Left colon (tissue), 2 donors: ENCODE data around the gene MAP3K10. TPM values are rescaled to one million over a fixed set of nuclear protein-coding genes. Genes with fewer than 3 reads are reported as not detected.
"Not testable (repeated sequence)": the region's sequence is repeated elsewhere in the genome, so short reads cannot be mapped to it uniquely, and the experiment has no call there.

ENCODE experiments used
- ATAC-seq: fragments of 200-7000 bp; cut with Tn5 transposase; one replicate; pipeline ENCODE4 v1.9.1; 2020; ENCODE audit warnings: mild to moderate bottlenecking, moderate library complexity
- DNase-seq, 2 donors: peaks; one replicate each; pipeline ENCODE4 v3.0.0-alpha.2; 2020
- intact Hi-C, 2 donors: fragments of 100-400 bp; cut with DNase I in 1 of 2; cut with micrococcal nuclease in 1 of 2; formaldehyde crosslinking; loops; one replicate each; pipeline versions ENCODE4 v1.11.2 to v1.14.0; 2022; cut with DNase I, micrococcal nuclease
- total RNA-seq, 2 donors: library from RNA; stranded (reverse); fragmentation: NEBNext Ultra II Directional; extraction: Animal tissue kit (Norgen Biotek cat#: 25700); gene quantifications; one replicate each; pipeline ENCODE4 v1.2.1, GENCODE V29; 2021
- donor health status: DM: no; HTN: no; CAD: no.
- donor health status: DM: yes; HTN: yes; CAD: no.

The MAP3K10 gene
- total RNA-seq, 2 donors from 2014 or later: 10.7 to 11.7 TPM

GRCh38 chr19:40213251-40213829 is 22.1 kb downstream of the MAP3K10 start:
- DNase-seq: no peak
- intact Hi-C loops: no loop called here
- ATAC-seq: no peak

- intact Hi-C loops: no loop called here
- DNase-seq: no peak
- no peak for ATAC-seq
These were observed 22.8 kb downstream of the MAP3K10 start for GRCh38 chr19:40213882-40214570.

GRCh38 chr19:40214936-40215335 is 23.7 kb downstream of the MAP3K10 start:
- DNase-seq (no peak), ATAC-seq (no peak)
- intact Hi-C loops: no loop called here

GRCh38 chr19:40216013-40216776 is 25.0 kb downstream of the MAP3K10 start:
- intact Hi-C loops: no loop called here
- ATAC-seq: no peak
- no peak for DNase-seq

GRCh38 chr19:40216777-40217026 is 25.5 kb downstream of the MAP3K10 start:
- no peak for DNase-seq
- peak; percentile 44 for ATAC-seq
- intact Hi-C loops: no loop called here

GRCh38 chr19:40217027-40217810 is 26.0 kb downstream of the MAP3K10 start:
- ATAC-seq (peak; percentile 82), DNase-seq (peak; percentile 56 to 76)
- intact Hi-C loops: no loop called here

- ATAC-seq (no peak), DNase-seq (peak in 1 of 2 donors; percentile 23)
- intact Hi-C loops: no loop called here
These were observed 27.0 kb downstream of the MAP3K10 start, which contains the start of gene TTC9B for GRCh38 chr19:40217934-40218890. Gene TTC9B (minus strand): TSS chr19:40218384. CDS start chr19:40218381, 3 bp downstream.

- DNase-seq, intact Hi-C loops, ATAC-seq: not testable (repeated sequence)
These were observed 27.8 kb downstream of the MAP3K10 start for GRCh38 chr19:40219029-40219428.

GRCh38 chr19:40219721-40220276 is 28.6 kb downstream of the MAP3K10 start:
- ATAC-seq (no peak), DNase-seq (no peak)
- intact Hi-C loops: loop anchor here in 1 of 2 donors (5.0 kb wide), 1 partner anchor 82 kb away; no protein-coding TSS in a partner anchor

GRCh38 chr19:40220674-40221073 is 29.4 kb downstream of the MAP3K10 start:
- no peak for ATAC-seq
- no peak for DNase-seq
- intact Hi-C loops: loop anchor here in 1 of 2 donors (5.0 kb wide), 1 partner anchor 83 kb away; no protein-coding TSS in a partner anchor

- ATAC-seq (peak; percentile 70), DNase-seq (peak; percentile 67 to 75)
- intact Hi-C loops: loop anchor here in 1 of 2 donors (5.0 kb wide), 1 partner anchor 85 kb away; no protein-coding TSS in a partner anchor
These were observed 30.8 kb downstream of the MAP3K10 start for GRCh38 chr19:40221858-40222619.

GRCh38 chr19:40223135-40223822 is 32.1 kb downstream of the MAP3K10 start:
- DNase-seq (peak; percentile 46 to 70), ATAC-seq (peak; percentile 74)
- intact Hi-C loops: loop anchor here in 1 of 2 donors (5.0 kb wide), 1 partner anchor 86 kb away; no protein-coding TSS in a partner anchor

- no peak for DNase-seq
- peak; percentile 18 for ATAC-seq
- intact Hi-C loops: loop anchor here in 1 of 2 donors (5.0 kb wide), 1 partner anchor 87 kb away; no protein-coding TSS in a partner anchor
These were observed 33.3 kb downstream of the MAP3K10 start for GRCh38 chr19:40224342-40225150.

GRCh38 chr19:40225440-40226305 is 34.4 kb downstream of the MAP3K10 start:
- ATAC-seq (no peak), DNase-seq (no peak)
- intact Hi-C loops: no loop called here

- intact Hi-C loops: no loop called here
- DNase-seq (no peak), ATAC-seq (no peak)
These were observed 37.1 kb downstream of the MAP3K10 start for GRCh38 chr19:40228346-40228745.
